ENCODE data around the gene SLCO4A1. TPM values are rescaled to one million over a fixed set of nuclear protein-coding genes. Genes with fewer than 3 reads are reported as not detected.

SLCO4A1 gene
- total and polyA plus RNA-seq, 2 of the 4 experiments (the other 2 are of a cell fraction), result 0.72 to 1.1 TPM

- Histone ChIP-seq H3K56ac (ENCODE audit: extremely low read depth, insufficient read depth, low read length) (no peak overlapping the region), H3K23ac (ENCODE audit: low read depth, low read length) (no peak overlapping the region), H3K9me1 (ENCODE audit: insufficient read depth, low read length) (peaks cover 13% of the 10 kb centered on the region), H3K18ac (ENCODE audit: low read depth, low read length) (no peak overlapping the region), H3K4ac (ENCODE audit: low read depth, low read length) (no peak overlapping the region), H3K9me3 (ENCODE audit: control insufficient read depth, insufficient read depth, low read length) (0 out of 2 replicates have a peak, but pooled peaks cover under 1% of the 10 kb centered on the region), H3K36me3 (ENCODE audit: control insufficient read depth, insufficient read depth, low read length) (no peaks in the 10 kb centered on the region), H3K79me1 (ENCODE audit: low read depth in 1 of 2, low read length in 2 of 2) (no peaks in the 10 kb centered on the region), H4K5ac (ENCODE audit: low read depth, low read length) (no peak overlapping the region), H3K14ac (replicated peaks; ENCODE audit: low read depth, low read length) (no peak overlapping the region), H2BK120ac (ENCODE audit: low read depth, low read length) (no peak overlapping the region), H3K27me3 (ENCODE audit: control insufficient read depth, insufficient read depth, low read length) (peaks cover 33% of the 10 kb centered on the region; the same call in 1 of the 2 replicates), H2BK5ac (ENCODE audit: low read depth, low read length, poor library complexity, severe bottlenecking) (no peak overlapping the region), H3K27ac (ENCODE audit: insufficient read depth, low read length) (no peak overlapping the region), H2BK20ac (ENCODE audit: low read depth, low read length) (no peak overlapping the region), H4K20me1 (ENCODE audit: insufficient read depth, low read length) (peaks cover 7% of the 10 kb centered on the region; the same call in 1 of the 2 replicates), H2AK9ac (replicated peaks; ENCODE audit: low read depth, low read length, poor library complexity) (peak overlapping the region; percentile 76), H2AK5ac (ENCODE audit: low read depth, low read length) (peak overlapping the region; percentile 24; the same call in 1 of the 2 replicates), H3K4me3 (ENCODE audit: insufficient read depth, low read depth, low read length) (no peak overlapping the region), H2BK15ac (ENCODE audit: low read depth, low read length) (no peak overlapping the region), H3K4me1 (ENCODE audit: control insufficient read depth, insufficient read depth, low read length) (peaks cover 3% of the 10 kb centered on the region), H2AFZ (replicated peaks; ENCODE audit: low read length, poor library complexity) (peak overlapping the region; percentile 76), H4K8ac (ENCODE audit: low read depth in 2 of 2, low read length in 2 of 2) (no peak overlapping the region), H4K91ac (ENCODE audit: insufficient read depth, low read depth, low read length) (no peak overlapping the region), H3K9ac (ENCODE audit: low read depth, low read length) (no peak overlapping the region), H3K4me2 (ENCODE audit: low read depth, low read length) (no peak overlapping the region)
- TF ChIP-seq RFX5 (IDR thresholded peaks at IDR 0.05; ENCODE audit: low read depth, low read length) (no peak), NFE2L2 (IDR thresholded peaks at IDR 0.05; ENCODE audit: low read depth, low read length) (no peak)
- ATAC-seq (ENCODE audit: low read depth) (no peak), DNase-seq (no peak)
- no TSS peak for BruUV-seq (replicated peaks)
- in situ Hi-C loops (cut with MboI; ENCODE audit: low sequenced_read_pairs), result no loop called here
- WGBS, 2 experiments (ENCODE audit: extremely low coverage in 2 of 2, insufficient read length in 1 of 2), result 69% methylated on average over 7 of the region's 30 CpGs; no CpG with 5 or more reads in 1 of the 2 experiments
- dilution Hi-C loops (cut with HindIII; ENCODE audit: low sequenced_read_pairs, unreplicated experiment), result no loop called here
- ChIA-PET POLR2A (ENCODE audit: unreplicated experiment) (interaction anchor here (0.5 kb wide), 1 partner anchor 603 kb away, joined by 8 read pairs; no protein-coding TSS in a partner anchor), CTCF (no interaction called here)
- intact Hi-C loops (cut with micrococcal nuclease), result no loop called here
These were observed 67.2 kb downstream of the SLCO4A1 start for GRCh38 chr20:62709537-62709905.

Data from IMR-90 (cell line).